ENCODE results near the gene RAD51AP1.

- TF ChIP-seq, protein P1, sequence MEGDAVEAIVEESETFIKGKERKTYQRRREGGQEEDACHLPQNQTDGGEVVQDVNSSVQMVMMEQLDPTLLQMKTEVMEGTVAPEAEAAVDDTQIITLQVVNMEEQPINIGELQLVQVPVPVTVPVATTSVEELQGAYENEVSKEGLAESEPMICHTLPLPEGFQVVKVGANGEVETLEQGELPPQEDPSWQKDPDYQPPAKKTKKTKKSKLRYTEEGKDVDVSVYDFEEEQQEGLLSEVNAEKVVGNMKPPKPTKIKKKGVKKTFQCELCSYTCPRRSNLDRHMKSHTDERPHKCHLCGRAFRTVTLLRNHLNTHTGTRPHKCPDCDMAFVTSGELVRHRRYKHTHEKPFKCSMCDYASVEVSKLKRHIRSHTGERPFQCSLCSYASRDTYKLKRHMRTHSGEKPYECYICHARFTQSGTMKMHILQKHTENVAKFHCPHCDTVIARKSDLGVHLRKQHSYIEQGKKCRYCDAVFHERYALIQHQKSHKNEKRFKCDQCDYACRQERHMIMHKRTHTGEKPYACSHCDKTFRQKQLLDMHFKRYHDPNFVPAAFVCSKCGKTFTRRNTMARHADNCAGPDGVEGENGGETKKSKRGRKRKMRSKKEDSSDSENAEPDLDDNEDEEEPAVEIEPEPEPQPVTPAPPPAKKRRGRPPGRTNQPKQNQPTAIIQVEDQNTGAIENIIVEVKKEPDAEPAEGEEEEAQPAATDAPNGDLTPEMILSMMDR (conservative IDR thresholded peaks at IDR 0.05): no peak
- TF ChIP-seq ZFX (IDR thresholded peaks at IDR 0.05): no peak
These were observed 65.3 kb downstream of the RAD51AP1 start for GRCh38 chr12:4603946-4604345.

All from C4-2B (cell line).